D721Med (cell line): ENCODE results near the gene CCDC190.

Experiments
- DNase-seq: peaks from one replicate; pipeline ENCODE4 v3.0.0; 2011; ENCODE audit warnings: low spot score; ENCODE audit not compliant: insufficient read length
- FAIRE-seq: peaks from 2 replicates; lab custom pipeline; 2011; peaks lifted over from hg19 to GRCh38; lab: Jason Lieb, UNC
- CTCF ChIP-seq: IDR thresholded peaks from 2 replicates; pipeline ENCODE4 v1.5.1; 2012; ENCODE audit warnings: mild to moderate bottlenecking, control low read depth; ENCODE audit not compliant: insufficient read depth; ENCODE audit errors: missing control alignments

Gene CCDC190

DNA sequence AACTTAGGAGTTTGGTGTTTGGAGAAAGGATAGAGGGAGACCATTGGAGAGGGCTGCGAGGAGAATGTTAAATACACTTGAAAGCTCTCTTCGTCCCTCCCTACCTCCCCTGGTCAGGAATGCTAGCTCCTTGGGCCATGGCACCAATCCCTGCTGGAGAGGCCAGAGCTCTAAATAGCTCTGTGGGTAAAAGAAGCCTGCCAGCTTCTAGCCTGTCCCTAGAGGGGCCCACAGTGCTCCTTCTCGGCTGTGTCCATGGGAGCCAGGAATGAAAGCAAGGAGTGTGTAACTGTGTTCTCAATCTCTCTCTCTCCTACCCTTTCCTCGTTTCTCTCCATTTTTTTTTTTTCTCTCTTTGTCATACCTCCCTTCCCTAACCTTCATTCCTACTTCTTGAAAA, at the start of gene CCDC190:
Gene CCDC190, minus strand, starts transcription at position 75 of the 400 bp plus-strand sequence. CDS start 1,529 bp downstream, outside the sequence.
- FAIRE-seq = no peak

GRCh38 chr1:162910161-162910560, 49.2 kb upstream of the CCDC190 start:
- no peak for FAIRE-seq
- no peak for DNase-seq
- TF ChIP-seq CTCF = no peak

More for the DNA sequence above, at the start of gene CCDC190:
- TF ChIP-seq CTCF = no peak
- DNase-seq = no peak

- no peak for FAIRE-seq
- no peak for TF ChIP-seq CTCF
- DNase-seq = no peak
These were observed 47.8 kb upstream of the CCDC190 start for GRCh38 chr1:162908780-162909179.

DNA sequence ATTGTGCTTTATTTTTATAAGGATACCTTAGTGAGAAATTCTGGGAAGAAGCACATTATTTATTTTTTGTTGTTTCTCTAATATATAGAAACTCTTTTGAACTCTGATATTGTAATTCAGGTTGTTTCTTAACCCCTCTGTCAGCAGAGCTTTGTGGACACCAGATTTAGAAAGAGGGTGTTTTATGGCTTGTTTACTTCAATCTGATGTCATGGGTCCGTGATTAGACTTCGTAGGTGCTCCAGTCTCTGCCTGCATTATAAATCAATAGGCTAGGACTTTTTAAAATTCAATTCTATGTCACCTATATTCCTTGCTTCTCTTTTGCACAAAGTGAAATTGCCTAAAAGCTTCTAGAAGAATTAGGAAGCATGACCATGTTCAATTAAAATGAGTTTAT, 47.3 kb upstream of the CCDC190 start:
- no peak for DNase-seq
- TF ChIP-seq CTCF = no peak
- no peak for FAIRE-seq

DNA sequence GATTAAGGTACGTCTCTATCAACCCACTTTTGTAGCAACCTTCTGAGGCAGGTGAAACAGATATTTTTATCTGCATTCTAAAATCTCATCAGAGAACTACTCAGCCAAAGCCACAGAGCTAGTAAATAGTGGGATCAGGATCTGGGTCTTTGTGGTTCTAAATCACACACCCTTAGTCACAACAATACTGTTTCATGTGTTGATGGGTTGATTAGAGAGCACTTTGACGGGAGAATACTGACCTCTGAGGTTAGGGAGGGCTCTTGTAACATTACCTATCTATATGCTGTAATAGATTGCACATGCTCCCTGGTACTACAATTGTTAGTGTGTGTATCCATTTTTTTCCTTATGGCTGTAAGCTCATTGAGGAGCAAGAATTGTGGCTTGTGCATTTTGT, 45.5 kb upstream of the CCDC190 start:
- DNase-seq (no peak), FAIRE-seq (peak; percentile 11)
- TF ChIP-seq CTCF = no peak

- DNase-seq = no peak
- TF ChIP-seq CTCF = no peak
- no peak for FAIRE-seq
These were observed 44.5 kb upstream of the CCDC190 start for GRCh38 chr1:162905174-162906158.

- FAIRE-seq = no peak
These were observed 43.6 kb upstream of the CCDC190 start for GRCh38 chr1:162904579-162904978.

More at GRCh38 chr1:162904579-162904978, 43.6 kb upstream of the CCDC190 start:
- DNase-seq = no peak
- no peak for TF ChIP-seq CTCF
